HG03457 (cell line): ENCODE measurements around the gene PIEZO1.

Source experiments
- ATAC-seq: cut with Tn5 transposase; IDR thresholded peaks from one replicate; pipeline ENCODE4 v1.9.1; 2021; ENCODE audit warnings: moderate number of reproducible peaks; ENCODE audit not compliant: unreplicated experiment

PIEZO1 gene

GRCh38 chr16:88705076-88705684 lies 79.8 kb downstream of the PIEZO1 start:
- no peak for ATAC-seq

GRCh38 chr16:88703486-88704309 lies 81.3 kb downstream of the PIEZO1 start:
- no peak for ATAC-seq

GRCh38 chr16:88702371-88703210 lies 82.4 kb downstream of the PIEZO1 start:
- no peak for ATAC-seq

GRCh38 chr16:88701581-88702370 lies 83.2 kb downstream of the PIEZO1 start:
- ATAC-seq, result no peak

- peak; percentile 37 for ATAC-seq
Observed at GRCh38 chr16:88700636-88701482, 84.2 kb downstream of the PIEZO1 start.

GRCh38 chr16:88700322-88700635 lies 84.7 kb downstream of the PIEZO1 start:
- ATAC-seq, result no peak

GRCh38 chr16:88699180-88699579 lies 85.8 kb downstream of the PIEZO1 start:
- no peak for ATAC-seq

GRCh38 chr16:88698646-88699045 lies 86.4 kb downstream of the PIEZO1 start:
- ATAC-seq, result no peak

- no peak for ATAC-seq
Observed at GRCh38 chr16:88697831-88698615, 87.0 kb downstream of the PIEZO1 start.

- ATAC-seq, result no peak
Observed at GRCh38 chr16:88697116-88697830, 87.7 kb downstream of the PIEZO1 start.

- ATAC-seq, result no peak
Observed at GRCh38 chr16:88696441-88696840, 88.6 kb downstream of the PIEZO1 start.

- no peak for ATAC-seq
Observed at GRCh38 chr16:88695753-88696152, 89.3 kb downstream of the PIEZO1 start.

GRCh38 chr16:88695218-88695617 lies 89.8 kb downstream of the PIEZO1 start:
- ATAC-seq, result no peak

- ATAC-seq, result no peak
Observed at GRCh38 chr16:88694221-88695087, 90.6 kb downstream of the PIEZO1 start.

GRCh38 chr16:88693420-88694177 lies 91.4 kb downstream of the PIEZO1 start:
- no peak for ATAC-seq

- no peak for ATAC-seq
Observed at GRCh38 chr16:88692861-88693260, 92.2 kb downstream of the PIEZO1 start.
